ENCODE data around the gene EYS.

EYS gene

DNA sequence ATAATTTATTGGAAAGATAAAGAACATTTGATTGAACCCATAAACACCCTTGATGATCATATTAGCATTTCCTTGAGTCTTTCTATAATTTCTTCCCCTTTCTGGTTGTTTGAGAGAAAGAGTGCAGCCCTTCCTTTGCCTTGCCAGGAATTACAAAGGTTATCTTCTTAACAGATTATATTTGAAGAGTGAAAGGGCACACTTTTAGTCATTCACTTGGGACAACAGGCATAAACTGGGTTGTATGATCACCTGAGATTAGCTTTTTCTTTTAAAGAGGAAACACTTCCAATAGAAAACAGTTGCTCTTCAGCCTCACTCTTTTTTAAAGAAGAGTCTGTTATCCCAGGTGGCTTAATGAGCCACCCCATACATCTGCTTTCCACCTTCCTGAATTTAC lies 1776.2 kb downstream of the EYS start:
- Histone ChIP-seq H3K4me3 (ENCODE audit: low read depth, low read length) (no peak overlapping the region), H3K27me3 (ENCODE audit: control insufficient read depth, insufficient read depth, low read length) (no peaks in the 10 kb centered on the region), H3K4me1 (ENCODE audit: control insufficient read depth, insufficient read depth, low read length) (no peaks in the 10 kb centered on the region), H3K9me3 (ENCODE audit: control insufficient read depth, insufficient read depth, low read depth, low read length) (no peaks in the 10 kb centered on the region), H3K9ac (ENCODE audit: low read length) (no peak overlapping the region), H3K36me3 (ENCODE audit: control insufficient read depth, insufficient read depth, low read length) (no peaks in the 10 kb centered on the region), H3K27ac (ENCODE audit: low read depth, low read length) (no peak overlapping the region)

GRCh38 chr6:63929111-63929510 lies 1777.9 kb downstream of the EYS start:
- no peak overlapping the region for H3K27ac ChIP-seq (ENCODE audit: low read depth, low read length)
- H3K4me3 ChIP-seq (ENCODE audit: low read depth, low read length) = no peak overlapping the region
- no peaks in the 10 kb centered on the region for H3K4me1 ChIP-seq (ENCODE audit: control insufficient read depth, insufficient read depth, low read length)
- no peaks in the 10 kb centered on the region for H3K9me3 ChIP-seq (ENCODE audit: control insufficient read depth, insufficient read depth, low read depth, low read length)
- no peaks in the 10 kb centered on the region for H3K27me3 ChIP-seq (ENCODE audit: control insufficient read depth, insufficient read depth, low read length)
- no peaks in the 10 kb centered on the region for H3K36me3 ChIP-seq (ENCODE audit: control insufficient read depth, insufficient read depth, low read length)
- no peak overlapping the region for H3K9ac ChIP-seq (ENCODE audit: low read length)

DNA sequence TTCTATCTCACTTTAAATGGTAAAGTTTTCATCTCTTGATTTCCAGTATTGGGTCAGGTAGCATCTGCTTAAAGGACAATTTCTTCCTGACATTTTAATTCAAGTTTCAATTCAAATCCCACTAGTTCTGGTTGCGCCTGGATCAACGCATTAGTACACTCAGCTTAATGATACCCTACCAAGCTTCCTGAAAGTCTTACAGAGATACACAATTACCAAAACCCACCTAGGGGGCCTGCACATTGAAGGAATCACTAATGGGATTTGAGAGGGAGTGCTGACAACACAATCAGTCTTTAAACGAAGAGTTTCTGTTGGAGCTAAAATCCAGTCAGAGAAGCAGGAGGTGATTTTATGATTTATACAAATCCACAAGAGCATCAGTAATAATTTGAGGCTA lies 1778.4 kb downstream of the EYS start:
- no peaks in the 10 kb centered on the region for H3K27me3 ChIP-seq (ENCODE audit: control insufficient read depth, insufficient read depth, low read length)
- no peak overlapping the region for H3K9ac ChIP-seq (ENCODE audit: low read length)
- no peaks in the 10 kb centered on the region for H3K9me3 ChIP-seq (ENCODE audit: control insufficient read depth, insufficient read depth, low read depth, low read length)
- no peak overlapping the region for H3K4me3 ChIP-seq (ENCODE audit: low read depth, low read length)
- H3K36me3 ChIP-seq (ENCODE audit: control insufficient read depth, insufficient read depth, low read length) = no peaks in the 10 kb centered on the region
- H3K4me1 ChIP-seq (ENCODE audit: control insufficient read depth, insufficient read depth, low read length) = no peaks in the 10 kb centered on the region
- H3K27ac ChIP-seq (ENCODE audit: low read depth, low read length) = no peak overlapping the region

- Histone ChIP-seq H3K27me3 (ENCODE audit: control insufficient read depth, insufficient read depth, low read length) (no peaks in the 10 kb centered on the region), H3K36me3 (ENCODE audit: control insufficient read depth, insufficient read depth, low read length) (no peaks in the 10 kb centered on the region), H3K27ac (ENCODE audit: low read depth, low read length) (no peak overlapping the region), H3K9me3 (ENCODE audit: control insufficient read depth, insufficient read depth, low read depth, low read length) (no peaks in the 10 kb centered on the region), H3K9ac (ENCODE audit: low read length) (no peak overlapping the region), H3K4me3 (ENCODE audit: low read depth, low read length) (no peak overlapping the region), H3K4me1 (ENCODE audit: control insufficient read depth, insufficient read depth, low read length) (no peaks in the 10 kb centered on the region)
These were observed 1779.8 kb downstream of the EYS start for GRCh38 chr6:63926950-63927927.

GRCh38 chr6:63926258-63926780 lies 1780.7 kb downstream of the EYS start:
- Histone ChIP-seq H3K4me3 (ENCODE audit: low read depth, low read length) (no peak overlapping the region), H3K36me3 (ENCODE audit: control insufficient read depth, insufficient read depth, low read length) (no peaks in the 10 kb centered on the region), H3K27me3 (ENCODE audit: control insufficient read depth, insufficient read depth, low read length) (no peaks in the 10 kb centered on the region), H3K9me3 (ENCODE audit: control insufficient read depth, insufficient read depth, low read depth, low read length) (no peaks in the 10 kb centered on the region), H3K27ac (ENCODE audit: low read depth, low read length) (no peak overlapping the region), H3K4me1 (ENCODE audit: control insufficient read depth, insufficient read depth, low read length) (no peaks in the 10 kb centered on the region), H3K9ac (ENCODE audit: low read length) (no peak overlapping the region)

DNA sequence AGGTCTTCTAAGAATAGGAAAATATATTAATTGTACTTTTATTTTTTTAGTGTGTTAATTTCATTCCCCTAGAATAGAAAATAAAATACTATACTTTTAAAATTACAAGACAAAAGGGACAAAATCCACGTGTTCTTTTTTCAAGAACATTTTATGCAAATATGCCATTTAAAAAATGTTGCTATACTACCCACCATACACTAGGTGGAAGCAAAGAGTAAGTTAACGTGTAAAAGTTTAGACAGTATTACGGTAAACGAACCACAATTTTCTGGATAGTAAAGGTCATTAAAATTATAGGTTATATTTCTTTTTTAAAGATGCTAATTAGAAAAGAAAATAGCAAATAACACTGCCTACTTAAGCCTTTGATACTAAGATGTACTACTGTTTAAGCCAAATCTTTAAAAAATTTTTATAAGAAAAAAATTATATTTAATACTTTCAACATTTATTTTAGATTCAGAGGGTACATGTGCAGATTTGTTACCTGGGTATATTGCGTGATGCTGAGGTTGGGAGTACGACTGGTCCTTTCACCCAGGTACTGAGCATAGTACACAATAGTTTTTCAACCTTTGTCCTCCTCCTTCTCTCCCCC lies 1783.8 kb downstream of the EYS start:
- no peaks in the 10 kb centered on the region for H3K4me1 ChIP-seq (ENCODE audit: control insufficient read depth, insufficient read depth, low read length)
- no peak overlapping the region for H3K9ac ChIP-seq (ENCODE audit: low read length)
- H3K27me3 ChIP-seq (ENCODE audit: control insufficient read depth, insufficient read depth, low read length) = no peaks in the 10 kb centered on the region
- H3K36me3 ChIP-seq (ENCODE audit: control insufficient read depth, insufficient read depth, low read length) = no peaks in the 10 kb centered on the region
- H3K27ac ChIP-seq (ENCODE audit: low read depth, low read length) = no peak overlapping the region
- no peak overlapping the region for H3K4me3 ChIP-seq (ENCODE audit: low read depth, low read length)
- H3K9me3 ChIP-seq (ENCODE audit: control insufficient read depth, insufficient read depth, low read depth, low read length) = no peaks in the 10 kb centered on the region

DNA sequence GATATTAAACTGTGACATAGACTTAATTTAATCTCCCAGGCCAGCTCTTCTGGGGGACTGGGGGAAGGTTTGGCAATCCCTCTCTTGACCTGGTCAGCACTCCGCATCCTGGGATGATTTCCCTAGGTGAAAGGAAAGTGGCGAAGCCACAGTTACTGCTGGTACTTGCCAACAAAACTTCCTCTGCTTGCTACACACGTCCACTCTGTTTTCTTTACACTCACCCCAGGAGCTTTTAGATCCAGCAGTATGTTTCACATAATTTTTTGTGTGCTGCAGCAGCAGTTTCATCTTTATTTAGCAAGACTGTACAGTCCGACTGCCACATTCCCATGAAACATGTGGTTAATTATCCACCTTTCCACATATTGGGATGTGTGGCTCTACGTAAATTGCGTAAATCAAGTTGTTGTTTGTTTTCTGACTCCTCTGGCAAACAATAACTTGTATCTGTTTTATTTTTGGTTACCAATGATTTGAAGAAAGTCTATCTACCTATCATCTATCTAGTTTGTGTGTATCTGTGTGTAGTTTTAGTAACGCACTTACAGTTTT lies 1787.4 kb downstream of the EYS start:
- Histone ChIP-seq H3K27ac (ENCODE audit: low read depth, low read length) (no peak overlapping the region), H3K9me3 (ENCODE audit: control insufficient read depth, insufficient read depth, low read depth, low read length) (0 out of 2 replicates have a peak, but pooled peaks cover 2% of the 10 kb centered on the region), H3K9ac (ENCODE audit: low read length) (no peak overlapping the region), H3K36me3 (ENCODE audit: control insufficient read depth, insufficient read depth, low read length) (no peaks in the 10 kb centered on the region), H3K4me1 (ENCODE audit: control insufficient read depth, insufficient read depth, low read length) (no peaks in the 10 kb centered on the region), H3K4me3 (ENCODE audit: low read depth, low read length) (no peak overlapping the region), H3K27me3 (ENCODE audit: control insufficient read depth, insufficient read depth, low read length) (no peaks in the 10 kb centered on the region)

GRCh38 chr6:63912887-63913286 lies 1794.1 kb downstream of the EYS start:
- H3K27ac ChIP-seq (ENCODE audit: low read depth, low read length) = no peak overlapping the region
- 0 out of 2 replicates have a peak, but pooled peaks cover 2% of the 10 kb centered on the region for H3K9me3 ChIP-seq (ENCODE audit: control insufficient read depth, insufficient read depth, low read depth, low read length)
- no peak overlapping the region for H3K4me3 ChIP-seq (ENCODE audit: low read depth, low read length)
- H3K9ac ChIP-seq (ENCODE audit: low read length) = no peak overlapping the region
- H3K27me3 ChIP-seq (ENCODE audit: control insufficient read depth, insufficient read depth, low read length) = no peaks in the 10 kb centered on the region
- no peaks in the 10 kb centered on the region for H3K4me1 ChIP-seq (ENCODE audit: control insufficient read depth, insufficient read depth, low read length)
- H3K36me3 ChIP-seq (ENCODE audit: control insufficient read depth, insufficient read depth, low read length) = no peaks in the 10 kb centered on the region

- H3K4me1 ChIP-seq (ENCODE audit: control insufficient read depth, insufficient read depth, low read length) = no peaks in the 10 kb centered on the region
- no peak overlapping the region for H3K27ac ChIP-seq (ENCODE audit: low read depth, low read length)
- H3K27me3 ChIP-seq (ENCODE audit: control insufficient read depth, insufficient read depth, low read length) = no peaks in the 10 kb centered on the region
- no peak overlapping the region for H3K9ac ChIP-seq (ENCODE audit: low read length)
- H3K9me3 ChIP-seq (ENCODE audit: control insufficient read depth, insufficient read depth, low read depth, low read length) = 0 out of 2 replicates have a peak, but pooled peaks cover 2% of the 10 kb centered on the region
- H3K36me3 ChIP-seq (ENCODE audit: control insufficient read depth, insufficient read depth, low read length) = no peaks in the 10 kb centered on the region
- H3K4me3 ChIP-seq (ENCODE audit: low read depth, low read length) = no peak overlapping the region
These were observed 1796.0 kb downstream of the EYS start for GRCh38 chr6:63910863-63911551.

DNA sequence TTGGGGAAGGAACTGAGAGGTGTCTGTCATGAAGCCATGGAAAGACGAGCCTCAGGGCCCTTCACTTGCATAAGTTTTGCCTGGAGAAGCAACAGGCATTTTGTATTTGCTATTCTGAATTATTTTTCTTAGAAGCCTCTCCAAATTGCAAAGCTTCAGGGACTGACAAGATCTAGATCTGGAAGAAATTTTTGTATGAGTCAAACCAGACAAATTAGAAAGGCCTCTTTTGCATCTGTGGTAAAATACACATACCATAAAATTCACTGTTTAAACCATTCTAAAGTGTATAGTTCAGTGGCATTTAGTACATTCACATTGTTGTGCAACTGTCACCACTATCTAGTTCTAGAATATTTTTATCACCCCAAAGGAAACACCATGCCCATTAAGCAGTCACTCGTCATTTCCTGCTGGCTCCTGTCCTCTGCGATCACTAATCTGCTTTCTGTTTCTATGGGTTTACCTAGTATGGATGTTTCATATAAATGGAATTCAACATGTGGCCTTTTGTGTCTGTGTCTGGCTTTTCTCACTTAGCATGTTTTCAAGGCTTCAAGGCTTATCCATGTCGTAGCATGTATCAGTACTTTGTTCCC lies 1802.3 kb downstream of the EYS start:
- Histone ChIP-seq H3K36me3 (ENCODE audit: control insufficient read depth, insufficient read depth, low read length) (no peaks in the 10 kb centered on the region), H3K9ac (ENCODE audit: low read length) (no peak overlapping the region), H3K9me3 (ENCODE audit: control insufficient read depth, insufficient read depth, low read depth, low read length) (no peaks in the 10 kb centered on the region), H3K4me3 (ENCODE audit: low read depth, low read length) (no peak overlapping the region), H3K4me1 (ENCODE audit: control insufficient read depth, insufficient read depth, low read length) (no peaks in the 10 kb centered on the region), H3K27me3 (ENCODE audit: control insufficient read depth, insufficient read depth, low read length) (no peaks in the 10 kb centered on the region), H3K27ac (ENCODE audit: low read depth, low read length) (no peak overlapping the region)
